Tibial artery (tissue), 4 donors: ENCODE data around the gene ISG15.

Experiments used
- DNase-seq, 2 donors: peaks; one replicate each; pipeline ENCODE4 v3.0.0-alpha.2; 2019
- H3K27ac ChIP-seq, 2 donors: fragments of 200-600 bp; sonication (generic) in 1 of 2; 1 replicate in 1 of 2; 2 replicates in 1 of 2; pipeline ENCODE4 v1.5.1; 2018 to 2019; ENCODE audit warnings: mild to moderate bottlenecking in 1 of 2
- H3K27me3 ChIP-seq, 2 donors: fragments of 200-600 bp; sonication (generic) in 1 of 2; one replicate each; pipeline versions ENCODE4 v1.5.1 to v1.6.0; 2016 to 2019
- H3K36me3 ChIP-seq, 3 donors: fragments of 200-600 bp; sonication (generic) in 2 of 3; one replicate each; pipeline ENCODE4 v1.5.1; 2016 to 2019; ENCODE audit warnings: mild to moderate bottlenecking in 2 of 3
- H3K4me1 ChIP-seq, 4 donors: fragments of 200-600 bp; sonication (generic) in 2 of 4; 1 replicate in 3 of 4; 2 replicates in 1 of 4; pipeline ENCODE4 v1.5.1; 2016 to 2019
- H3K4me3 ChIP-seq, 2 donors: fragments of 200-600 bp; sonication (generic) in 1 of 2; 1 replicate in 1 of 2; 2 replicates in 1 of 2; pipeline ENCODE4 v1.5.1; 2018 to 2019; ENCODE audit warnings: mild to moderate bottlenecking in 2 of 2
- H3K9me3 ChIP-seq, 3 donors: fragments of 200-600 bp; sonication (generic) in 1 of 3; one replicate each; pipeline ENCODE4 v1.5.1; 2016 to 2019
- intact Hi-C: fragments of 100-400 bp; cut with DNase I; formaldehyde crosslinking; loops from one replicate; pipeline ENCODE4 v1.15.0; 2023; ENCODE audit warnings: low total_unique reads
- TF ChIP-seq, protein P1 (sequence below), 2 experiments: fragments of 200-600 bp in 1 of 2; fragments of 450-650 bp in 1 of 2; IDR thresholded peaks; one replicate each; pipeline ENCODE4 v1.5.1; 2017 to 2019; ENCODE audit warnings: antibody characterized with exemption in 2 of 2, mild to moderate bottlenecking in 1 of 2, moderate library complexity in 1 of 2

Gene ISG15

DNA sequence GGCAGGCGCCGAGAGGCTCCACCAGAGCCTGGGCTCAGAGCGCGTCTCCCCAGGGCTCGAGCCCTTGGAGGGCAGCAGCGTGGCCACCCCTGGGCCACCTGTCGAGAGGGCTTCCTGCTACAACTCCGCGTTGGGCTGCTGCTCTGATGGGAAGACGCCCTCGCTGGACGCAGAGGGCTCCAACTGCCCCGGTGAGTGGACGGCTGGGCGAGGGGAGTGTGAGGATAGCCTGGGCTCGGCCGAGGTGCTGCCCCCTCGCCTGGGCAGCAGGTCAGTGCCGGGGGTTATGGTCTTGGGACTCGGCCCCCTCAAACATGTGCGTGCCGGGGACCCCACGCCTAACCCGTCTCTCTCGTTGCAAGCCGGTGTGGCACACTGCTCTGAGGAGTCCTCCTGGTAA, 33.5 kb downstream of the ISG15 start:
- intact Hi-C loops, result no loop called here
- peaks cover 0 to 85% (median 35%) of the 10 kb centered on the region in 3 donors for H3K36me3 ChIP-seq
- H3K9me3 ChIP-seq, result no peaks in the 10 kb centered on the region
- TF ChIP-seq, protein P1, sequence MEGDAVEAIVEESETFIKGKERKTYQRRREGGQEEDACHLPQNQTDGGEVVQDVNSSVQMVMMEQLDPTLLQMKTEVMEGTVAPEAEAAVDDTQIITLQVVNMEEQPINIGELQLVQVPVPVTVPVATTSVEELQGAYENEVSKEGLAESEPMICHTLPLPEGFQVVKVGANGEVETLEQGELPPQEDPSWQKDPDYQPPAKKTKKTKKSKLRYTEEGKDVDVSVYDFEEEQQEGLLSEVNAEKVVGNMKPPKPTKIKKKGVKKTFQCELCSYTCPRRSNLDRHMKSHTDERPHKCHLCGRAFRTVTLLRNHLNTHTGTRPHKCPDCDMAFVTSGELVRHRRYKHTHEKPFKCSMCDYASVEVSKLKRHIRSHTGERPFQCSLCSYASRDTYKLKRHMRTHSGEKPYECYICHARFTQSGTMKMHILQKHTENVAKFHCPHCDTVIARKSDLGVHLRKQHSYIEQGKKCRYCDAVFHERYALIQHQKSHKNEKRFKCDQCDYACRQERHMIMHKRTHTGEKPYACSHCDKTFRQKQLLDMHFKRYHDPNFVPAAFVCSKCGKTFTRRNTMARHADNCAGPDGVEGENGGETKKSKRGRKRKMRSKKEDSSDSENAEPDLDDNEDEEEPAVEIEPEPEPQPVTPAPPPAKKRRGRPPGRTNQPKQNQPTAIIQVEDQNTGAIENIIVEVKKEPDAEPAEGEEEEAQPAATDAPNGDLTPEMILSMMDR (IDR thresholded peaks at IDR 0.05), result no peak
- DNase-seq, result no peak
- H3K4me1 ChIP-seq, result no peaks in the 10 kb centered on the region
- H3K27me3 ChIP-seq, result no peaks in the 10 kb centered on the region
- no peak overlapping the region for H3K4me3 ChIP-seq
- no peak overlapping the region for H3K27ac ChIP-seq

DNA sequence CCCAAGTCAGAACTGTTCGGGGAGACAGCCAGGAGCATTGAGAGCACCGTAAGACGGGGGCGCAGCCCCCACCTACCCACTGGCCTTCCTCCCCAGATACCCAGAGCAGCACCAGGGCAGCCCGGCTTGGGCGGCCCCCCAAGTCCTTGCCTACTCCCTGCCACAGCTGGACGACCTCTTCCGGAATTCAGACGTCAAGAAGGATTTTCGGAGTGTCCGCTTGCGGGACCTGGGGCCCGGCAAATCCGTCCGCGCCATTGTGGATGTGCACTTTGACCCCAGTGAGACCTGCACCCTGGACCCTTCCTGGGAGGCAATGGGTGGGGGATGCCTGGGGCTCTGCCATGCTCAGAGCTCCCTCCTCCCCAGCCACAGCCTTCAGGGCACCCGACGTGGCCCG, 34.1 kb downstream of the ISG15 start:
- Histone ChIP-seq H3K36me3 (peaks cover 0 to 90% (median 37%) of the 10 kb centered on the region in 3 donors), H3K9me3 (no peaks in the 10 kb centered on the region), H3K4me1 (no peaks in the 10 kb centered on the region), H3K4me3 (no peak overlapping the region), H3K27ac (no peak overlapping the region), H3K27me3 (no peaks in the 10 kb centered on the region)
- no peak for DNase-seq
- TF ChIP-seq, protein P1 (IDR thresholded peaks at IDR 0.05), result no peak
- intact Hi-C loops, result no loop called here

DNA sequence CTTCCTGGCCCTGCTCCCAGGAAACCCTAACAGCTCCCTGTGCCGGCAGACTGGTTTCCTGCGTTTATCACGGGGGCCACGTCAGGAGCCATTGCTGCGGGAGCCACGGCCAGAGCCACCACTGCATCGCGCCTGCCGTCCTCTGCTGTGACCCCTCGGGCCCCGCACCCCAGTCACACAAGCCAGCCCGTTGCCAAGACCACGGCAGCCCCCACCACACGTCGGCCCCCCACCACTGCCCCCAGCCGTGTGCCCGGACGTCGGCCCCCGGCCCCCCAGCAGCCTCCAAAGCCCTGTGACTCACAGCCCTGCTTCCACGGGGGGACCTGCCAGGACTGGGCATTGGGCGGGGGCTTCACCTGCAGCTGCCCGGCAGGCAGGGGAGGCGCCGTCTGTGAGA, 34.7 kb downstream of the ISG15 start:
- Histone ChIP-seq H3K4me3 (no peak overlapping the region), H3K27ac (no peak overlapping the region), H3K9me3 (no peaks in the 10 kb centered on the region), H3K4me1 (no peaks in the 10 kb centered on the region), H3K27me3 (no peaks in the 10 kb centered on the region), H3K36me3 (peaks cover 0 to 91% (median 37%) of the 10 kb centered on the region in 3 donors)
- DNase-seq, result no peak
- TF ChIP-seq, protein P1 (IDR thresholded peaks at IDR 0.05), result no peak
- intact Hi-C loops, result no loop called here

DNA sequence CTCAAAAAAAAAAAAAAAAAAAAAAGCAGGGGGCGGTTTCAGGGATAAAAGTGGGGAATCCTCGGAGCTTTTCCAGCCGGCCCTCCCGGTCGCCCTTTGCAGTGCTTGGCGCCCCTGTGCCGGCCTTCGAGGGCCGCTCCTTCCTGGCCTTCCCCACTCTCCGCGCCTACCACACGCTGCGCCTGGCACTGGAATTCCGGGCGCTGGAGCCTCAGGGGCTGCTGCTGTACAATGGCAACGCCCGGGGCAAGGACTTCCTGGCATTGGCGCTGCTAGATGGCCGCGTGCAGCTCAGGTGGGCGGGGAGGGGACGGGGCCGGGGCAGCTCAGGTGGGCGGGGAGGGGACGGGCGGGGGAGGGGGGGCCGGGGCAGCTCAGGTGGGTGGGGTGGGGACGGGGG, 35.5 kb downstream of the ISG15 start:
- TF ChIP-seq, protein P1 (IDR thresholded peaks at IDR 0.05), result no peak
- Histone ChIP-seq H3K27ac (no peak overlapping the region), H3K9me3 (no peaks in the 10 kb centered on the region), H3K27me3 (no peaks in the 10 kb centered on the region), H3K4me1 (no peaks in the 10 kb centered on the region), H3K36me3 (peaks cover 0 to 91% (median 37%) of the 10 kb centered on the region in 3 donors), H3K4me3 (no peak overlapping the region)
- DNase-seq, result no peak
- intact Hi-C loops, result no loop called here

DNA sequence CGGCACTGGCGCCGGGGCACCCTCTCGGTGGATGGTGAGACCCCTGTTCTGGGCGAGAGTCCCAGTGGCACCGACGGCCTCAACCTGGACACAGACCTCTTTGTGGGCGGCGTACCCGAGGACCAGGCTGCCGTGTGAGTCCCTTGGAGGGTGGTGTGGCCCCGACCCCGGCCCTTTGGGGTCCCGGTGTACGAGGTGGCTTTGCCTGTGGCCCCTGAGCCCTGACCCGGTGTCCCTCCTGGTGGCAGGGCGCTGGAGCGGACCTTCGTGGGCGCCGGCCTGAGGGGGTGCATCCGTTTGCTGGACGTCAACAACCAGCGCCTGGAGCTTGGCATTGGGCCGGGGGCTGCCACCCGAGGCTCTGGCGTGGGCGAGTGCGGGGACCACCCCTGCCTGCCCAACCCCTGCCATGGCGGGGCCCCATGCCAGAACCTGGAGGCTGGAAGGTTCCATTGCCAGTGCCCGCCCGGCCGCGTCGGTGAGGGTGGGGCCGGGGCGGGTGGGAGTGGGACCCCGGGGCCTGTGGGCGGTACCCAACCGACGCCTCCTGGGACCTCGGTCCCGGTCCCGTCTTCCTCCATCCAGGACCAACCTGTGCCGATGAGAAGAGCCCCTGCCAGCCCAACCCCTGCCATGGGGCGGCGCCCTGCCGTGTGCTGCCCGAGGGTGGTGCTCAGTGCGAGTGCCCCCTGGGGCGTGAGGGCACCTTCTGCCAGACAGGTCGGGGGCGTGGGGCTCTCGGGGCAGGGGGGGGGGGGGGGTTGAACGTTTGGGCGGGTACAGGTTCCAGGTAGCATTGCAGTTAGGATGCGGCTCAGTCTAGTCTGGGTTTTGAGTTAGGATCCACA, 36.2 kb downstream of the ISG15 start:
- no peaks in the 10 kb centered on the region for H3K27me3 ChIP-seq
- H3K27ac ChIP-seq, result no peak overlapping the region
- DNase-seq, result no peak
- intact Hi-C loops, result no loop called here
- no peaks in the 10 kb centered on the region for H3K4me1 ChIP-seq
- H3K9me3 ChIP-seq, result no peaks in the 10 kb centered on the region
- H3K36me3 ChIP-seq, result peaks cover 0 to 91% (median 37%) of the 10 kb centered on the region in 3 donors
- TF ChIP-seq, protein P1 (IDR thresholded peaks at IDR 0.05), result no peak
- no peak overlapping the region for H3K4me3 ChIP-seq
